Measurements from ENCODE around the gene SORCS1.

The SORCS1 gene

GRCh38 chr10:106716381-106716780 lies 448.1 kb downstream of the SORCS1 start:
- CTCF ChIA-PET = interaction anchor here (1.1 to 4.7 kb wide), 2 partner anchors 11 kb away, joined by 3 to 32 read pairs; no protein-coding TSS in a partner anchor

GRCh38 chr10:106714734-106715555 lies 449.6 kb downstream of the SORCS1 start:
- H3K4me3 ChIP-seq (ENCODE audit: low read depth, low read length) = no peak overlapping the region
- POLR2A ChIA-PET = no interaction called here
- H3K4me1 ChIP-seq (ENCODE audit: control insufficient read depth, insufficient read depth, low read length) = no peaks in the 10 kb centered on the region
- no peaks in the 10 kb centered on the region for H3K9me3 ChIP-seq (ENCODE audit: control insufficient read depth, insufficient read depth, low read depth, low read length)
- CTCF ChIA-PET = interaction anchor here (0.8 to 4.7 kb wide), 2 partner anchors 10 to 91 kb away, joined by 4 to 32 read pairs; no protein-coding TSS in a partner anchor
- no peak overlapping the region for H3K27ac ChIP-seq (ENCODE audit: extremely low read depth, low read depth, low read length)
- TF ChIP-seq SP7 (tag by site-specific recombination; IDR thresholded peaks at IDR 0.05) (no peak), ZNF670 (tag by site-specific recombination; IDR thresholded peaks at IDR 0.05; ENCODE audit: low read depth) (no peak), ZNF214 (tag by site-specific recombination; IDR thresholded peaks at IDR 0.05; ENCODE audit: borderline replicate concordance) (no peak)
- H3K36me3 ChIP-seq (ENCODE audit: control insufficient read depth in 2 of 2, insufficient read depth in 1 of 2, low read length in 2 of 2) = no peaks in the 10 kb centered on the region

More at GRCh38 chr10:106716381-106716780, 448.1 kb downstream of the SORCS1 start:
- Histone ChIP-seq H3K36me3 (ENCODE audit: control insufficient read depth in 2 of 2, insufficient read depth in 1 of 2, low read length in 2 of 2) (no peaks in the 10 kb centered on the region), H3K9me3 (ENCODE audit: control insufficient read depth, insufficient read depth, low read depth, low read length) (no peaks in the 10 kb centered on the region), H3K4me1 (ENCODE audit: control insufficient read depth, insufficient read depth, low read length) (no peaks in the 10 kb centered on the region), H3K4me3 (ENCODE audit: low read depth, low read length) (no peak overlapping the region), H3K27ac (ENCODE audit: extremely low read depth, low read depth, low read length) (no peak overlapping the region)
- TF ChIP-seq KLF8 (tag by site-specific recombination; IDR thresholded peaks at IDR 0.05) = no peak
- no peak for TF ChIP-seq ZNF140 (tag by site-specific recombination; IDR thresholded peaks at IDR 0.05)
- no peak for TF ChIP-seq ZNF843 (tag by site-specific recombination; IDR thresholded peaks at IDR 0.05)
- no peak for TF ChIP-seq IKZF3 (tag by site-specific recombination; IDR thresholded peaks at IDR 0.05)
- POLR2A ChIA-PET = no interaction called here

GRCh38 chr10:106713846-106714245 lies 450.7 kb downstream of the SORCS1 start:
- no peak overlapping the region for H3K4me3 ChIP-seq (ENCODE audit: low read depth, low read length)
- TF ChIP-seq, protein P1, sequence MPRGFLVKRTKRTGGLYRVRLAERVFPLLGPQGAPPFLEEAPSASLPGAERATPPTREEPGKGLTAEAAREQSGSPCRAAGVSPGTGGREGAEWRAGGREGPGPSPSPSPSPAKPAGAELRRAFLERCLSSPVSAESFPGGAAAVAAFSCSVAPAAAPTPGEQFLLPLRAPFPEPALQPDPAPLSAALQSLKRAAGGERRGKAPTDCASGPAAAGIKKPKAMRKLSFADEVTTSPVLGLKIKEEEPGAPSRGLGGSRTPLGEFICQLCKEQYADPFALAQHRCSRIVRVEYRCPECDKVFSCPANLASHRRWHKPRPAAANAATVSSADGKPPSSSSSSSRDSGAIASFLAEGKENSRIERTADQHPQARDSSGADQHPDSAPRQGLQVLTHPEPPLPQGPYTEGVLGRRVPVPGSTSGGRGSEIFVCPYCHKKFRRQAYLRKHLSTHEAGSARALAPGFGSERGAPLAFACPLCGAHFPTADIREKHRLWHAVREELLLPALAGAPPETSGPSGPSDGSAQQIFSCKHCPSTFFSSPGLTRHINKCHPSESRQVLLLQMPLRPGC (tag by site-specific recombination; IDR thresholded peaks at IDR 0.05) = no peak
- no peak for TF ChIP-seq ZNF157 (tag by site-specific recombination; IDR thresholded peaks at IDR 0.05)
- TF ChIP-seq TSHZ1 (tag by site-specific recombination; IDR thresholded peaks at IDR 0.05; ENCODE audit: borderline replicate concordance) = no peak
- TF ChIP-seq, protein P2, sequence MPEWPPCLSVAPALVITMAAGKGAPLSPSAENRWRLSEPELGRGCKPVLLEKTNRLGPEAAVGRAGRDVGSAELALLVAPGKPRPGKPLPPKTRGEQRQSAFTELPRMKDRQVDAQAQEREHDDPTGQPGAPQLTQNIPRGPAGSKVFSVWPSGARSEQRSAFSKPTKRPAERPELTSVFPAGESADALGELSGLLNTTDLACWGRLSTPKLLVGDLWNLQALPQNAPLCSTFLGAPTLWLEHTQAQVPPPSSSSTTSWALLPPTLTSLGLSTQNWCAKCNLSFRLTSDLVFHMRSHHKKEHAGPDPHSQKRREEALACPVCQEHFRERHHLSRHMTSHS (tag by site-specific recombination; IDR thresholded peaks at IDR 0.05) = no peak
- no peak for TF ChIP-seq ZNF391 (tag by site-specific recombination; IDR thresholded peaks at IDR 0.05; ENCODE audit: borderline replicate concordance, low read depth)
- no peaks in the 10 kb centered on the region for H3K36me3 ChIP-seq (ENCODE audit: control insufficient read depth in 2 of 2, insufficient read depth in 1 of 2, low read length in 2 of 2)
- ChIA-PET POLR2A (no interaction called here), CTCF (interaction anchor here (4.7 kb wide), 1 partner anchor 9 kb away, joined by 32 read pairs; no protein-coding TSS in a partner anchor)
- H3K4me1 ChIP-seq (ENCODE audit: control insufficient read depth, insufficient read depth, low read length) = no peaks in the 10 kb centered on the region
- H3K9me3 ChIP-seq (ENCODE audit: control insufficient read depth, insufficient read depth, low read depth, low read length) = no peaks in the 10 kb centered on the region
- H3K27ac ChIP-seq (ENCODE audit: extremely low read depth, low read depth, low read length) = no peak overlapping the region

Measured in HEK293 (cell line).